ENCODE data around the gene CEP170.
A peak's percentile ranks its signal among the peaks of the same experiment; 100 is the strongest.

Gene CEP170

GRCh38 chr1:243254927-243255790 is at the start of gene CEP170:
TSS of gene CEP170 (minus strand) at chr1:243255281. CDS start at chr1:243225280, 30,001 bp downstream.
- DNase-seq, result peak; percentile 93 to 97

- DNase-seq, result no peak
Observed at GRCh38 chr1:243301059-243301458, 46.0 kb upstream of the CEP170 start.

- DNase-seq, result no peak
Observed at GRCh38 chr1:243299069-243299468, 44.0 kb upstream of the CEP170 start.

- no peak for DNase-seq
Observed at GRCh38 chr1:243294723-243295121, 39.6 kb upstream of the CEP170 start.

GRCh38 chr1:243293941-243294722 is 39.1 kb upstream of the CEP170 start:
- no peak for DNase-seq

- DNase-seq, result no peak
Observed at GRCh38 chr1:243292117-243292516, 37.0 kb upstream of the CEP170 start.

- DNase-seq, result no peak
Observed at GRCh38 chr1:243291292-243291691, 36.2 kb upstream of the CEP170 start.

- no peak for DNase-seq
Observed at GRCh38 chr1:243288062-243288461, 33.0 kb upstream of the CEP170 start.

- peak in 1 of 2 donors; percentile 29 for DNase-seq
Observed at GRCh38 chr1:243287652-243288051, 32.6 kb upstream of the CEP170 start.

- DNase-seq, result no peak
Observed at GRCh38 chr1:243287123-243287460, 32.0 kb upstream of the CEP170 start.

GRCh38 chr1:243286409-243287122 is 31.5 kb upstream of the CEP170 start:
- DNase-seq, result no peak

- no peak for DNase-seq
Observed at GRCh38 chr1:243281672-243282071, 26.6 kb upstream of the CEP170 start.

GRCh38 chr1:243280571-243281129 is 25.6 kb upstream of the CEP170 start:
- no peak for DNase-seq

- no peak for DNase-seq
Observed at GRCh38 chr1:243275316-243275715, 20.2 kb upstream of the CEP170 start.

- DNase-seq, result no peak
Observed at GRCh38 chr1:243273945-243274344, 18.9 kb upstream of the CEP170 start.

GRCh38 chr1:243273506-243273905 is 18.4 kb upstream of the CEP170 start:
- DNase-seq, result no peak

GRCh38 chr1:243272401-243272800 is 17.3 kb upstream of the CEP170 start:
- DNase-seq, result no peak

GRCh38 chr1:243271996-243272395 is 16.9 kb upstream of the CEP170 start:
- no peak for DNase-seq

GRCh38 chr1:243270097-243270864 is 15.2 kb upstream of the CEP170 start:
- peak in 1 of 2 donors; percentile 26 for DNase-seq

- DNase-seq, result no peak
Observed at GRCh38 chr1:243269461-243269801, 14.3 kb upstream of the CEP170 start.

- DNase-seq, result no peak
Observed at GRCh38 chr1:243268751-243269460, 13.8 kb upstream of the CEP170 start.

All from hippocampal formation (tissue), 2 donors.